Measurements from ENCODE around the gene ACTL10. TPM values are rescaled to one million over a fixed set of nuclear protein-coding genes. Genes with fewer than 3 reads are reported as not detected.

ACTL10 gene
- total and polyA plus RNA-seq, 4 donors, result 0.50 to 1.2 (median 0.80) TPM

DNA sequence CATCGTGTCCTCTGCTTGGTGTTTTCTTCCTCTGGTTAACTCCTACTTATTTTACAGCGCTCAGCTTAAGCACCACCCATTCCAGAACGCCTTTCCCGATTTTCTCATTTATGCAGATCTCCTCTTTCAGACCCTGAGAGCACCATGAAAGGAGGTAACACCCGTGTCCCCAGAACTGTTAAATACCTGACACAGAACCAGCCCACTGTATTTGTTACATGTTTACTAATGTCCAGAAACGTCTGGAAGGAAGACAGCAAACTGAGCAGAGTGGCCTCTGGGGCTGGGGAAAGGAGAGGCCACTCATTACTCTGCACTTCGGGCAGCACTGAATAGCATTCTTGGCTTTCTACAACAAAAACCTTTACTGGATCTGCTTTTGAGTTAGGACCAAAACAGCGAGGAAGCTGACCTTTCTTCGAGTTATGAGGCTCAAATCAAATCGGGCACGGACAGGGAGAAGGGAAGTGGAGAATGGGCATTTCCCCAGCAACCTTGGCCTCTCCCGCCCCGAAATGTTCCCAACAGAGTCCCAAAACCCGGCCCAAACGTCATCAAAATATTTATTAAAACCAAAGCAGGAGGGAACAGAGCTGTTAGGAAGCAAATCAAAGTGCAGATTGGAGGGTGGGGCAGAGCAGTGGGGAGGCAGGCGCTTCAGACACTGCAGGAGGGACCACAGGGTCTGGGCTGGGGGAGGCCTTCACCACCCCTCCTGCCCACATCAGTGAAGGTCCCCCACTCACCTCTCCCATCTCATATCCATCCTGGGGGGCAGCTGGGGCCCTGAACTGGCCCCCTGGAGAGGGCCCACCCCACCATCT lies 8.6 kb downstream of the ACTL10 start:
- no peaks in the 10 kb centered on the region for H3K27me3 ChIP-seq (ENCODE audit: control insufficient read depth, insufficient read depth, low read length)
- H3K4me3 ChIP-seq (ENCODE audit: low read depth, low read length), result no peak overlapping the region
- peaks cover 42% of the 10 kb centered on the region for H3K36me3 ChIP-seq (ENCODE audit: control insufficient read depth, insufficient read depth, low read length)
- H3K4me1 ChIP-seq (ENCODE audit: control insufficient read depth, insufficient read depth, low read length), result peaks cover 42% of the 10 kb centered on the region
- DNase-seq (ENCODE audit: low read depth in 4 of 6, low spot score in 6 of 6), result peak in 1 of 6 donors; percentile 48
- H3K27ac ChIP-seq (ENCODE audit: low read depth, low read length), result peak overlapping the region; percentile 81
- no peaks in the 10 kb centered on the region for H3K9me3 ChIP-seq (ENCODE audit: control insufficient read depth, insufficient read depth, low read length)
- 20% methylated on average over 4 of the region's 16 CpGs for WGBS (ENCODE audit: insufficient coverage)

DNA sequence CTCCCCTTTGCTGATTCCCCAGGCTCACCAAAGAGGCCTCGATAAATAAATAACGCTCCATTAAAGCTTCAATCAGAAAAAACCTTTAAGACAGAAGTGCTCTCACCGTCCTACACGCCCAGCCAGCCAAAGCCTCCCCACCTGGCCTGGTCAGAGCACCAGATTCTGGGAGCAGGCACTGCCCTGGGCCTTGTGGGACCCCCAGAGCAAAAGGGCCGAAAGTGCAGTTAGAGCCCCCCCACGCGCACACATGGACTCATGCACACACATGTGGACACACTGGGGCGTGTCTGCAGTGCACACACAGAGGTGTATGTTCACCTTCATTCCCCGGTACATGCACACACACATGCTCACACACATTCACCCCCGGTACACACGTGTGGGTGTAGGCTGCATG lies 9.4 kb downstream of the ACTL10 start:
- WGBS (ENCODE audit: insufficient coverage), result 94% methylated on average over 9 of the region's 11 CpGs
- H3K36me3 ChIP-seq (ENCODE audit: control insufficient read depth, insufficient read depth, low read length), result peaks cover 35% of the 10 kb centered on the region
- DNase-seq (ENCODE audit: low read depth in 4 of 6, low spot score in 6 of 6), result no peak
- no peaks in the 10 kb centered on the region for H3K9me3 ChIP-seq (ENCODE audit: control insufficient read depth, insufficient read depth, low read length)
- peak overlapping the region; percentile 81 for H3K27ac ChIP-seq (ENCODE audit: low read depth, low read length)
- H3K27me3 ChIP-seq (ENCODE audit: control insufficient read depth, insufficient read depth, low read length), result no peaks in the 10 kb centered on the region
- no peak overlapping the region for H3K4me3 ChIP-seq (ENCODE audit: low read depth, low read length)
- peaks cover 42% of the 10 kb centered on the region for H3K4me1 ChIP-seq (ENCODE audit: control insufficient read depth, insufficient read depth, low read length)

DNA sequence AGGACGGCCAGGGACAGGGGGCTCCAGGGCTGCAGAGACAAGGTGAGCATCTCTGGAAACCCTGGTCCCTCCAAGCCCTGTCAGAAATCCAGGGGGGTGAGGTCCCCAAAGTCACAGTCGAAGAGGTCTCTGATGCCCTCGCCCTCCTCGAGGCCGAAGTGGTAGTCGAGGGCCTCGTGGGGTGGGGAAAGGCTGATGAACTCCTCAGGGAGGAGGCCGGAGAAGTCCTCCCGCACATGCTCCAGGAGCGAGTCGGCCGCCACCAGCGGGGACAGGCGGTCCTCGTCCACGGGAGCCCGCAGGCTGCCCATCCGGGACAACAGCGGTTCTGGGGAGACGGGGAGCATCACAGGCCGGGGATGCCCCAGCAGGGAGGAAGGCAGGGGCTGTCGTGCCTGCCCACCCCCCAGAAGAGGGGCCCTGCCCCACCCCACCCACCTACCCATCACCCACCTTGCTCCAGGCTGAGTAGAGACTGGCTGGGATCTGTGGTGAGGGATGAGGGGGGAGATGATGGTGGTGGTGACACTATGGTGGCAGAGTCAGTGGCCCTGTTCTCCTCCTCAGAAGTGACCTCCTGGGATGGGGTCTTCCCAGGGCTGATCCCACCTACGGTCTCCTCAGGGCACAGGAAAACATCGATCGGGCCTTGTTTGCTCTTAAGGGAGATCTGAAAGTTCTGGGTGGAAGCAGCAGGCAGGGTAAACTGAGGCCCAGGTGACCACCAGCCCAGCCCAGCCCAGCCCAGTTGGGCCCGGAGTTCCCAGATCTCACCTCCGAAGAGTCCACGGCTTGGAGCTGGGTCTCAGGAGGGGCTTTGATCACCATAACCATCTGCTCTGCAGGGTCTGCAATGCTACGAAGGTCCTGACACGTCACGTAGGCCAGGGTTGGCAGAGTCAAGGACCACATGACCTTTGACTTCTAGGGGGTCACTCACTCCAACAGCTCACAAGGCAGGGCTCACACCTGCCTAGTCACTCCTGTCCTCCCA lies 10.2 kb downstream of the ACTL10 start:
- Histone ChIP-seq H3K4me1 (ENCODE audit: control insufficient read depth, insufficient read depth, low read length) (peaks cover 41% of the 10 kb centered on the region), H3K27ac (ENCODE audit: low read depth, low read length) (no peak overlapping the region), H3K36me3 (ENCODE audit: control insufficient read depth, insufficient read depth, low read length) (peaks cover 30% of the 10 kb centered on the region), H3K4me3 (ENCODE audit: low read depth, low read length) (no peak overlapping the region), H3K9me3 (ENCODE audit: control insufficient read depth, insufficient read depth, low read length) (no peaks in the 10 kb centered on the region), H3K27me3 (ENCODE audit: control insufficient read depth, insufficient read depth, low read length) (no peaks in the 10 kb centered on the region)
- 89% methylated on average over 26 of the region's 31 CpGs for WGBS (ENCODE audit: insufficient coverage)
- DNase-seq (ENCODE audit: low read depth in 4 of 6, low spot score in 6 of 6), result no peak

GRCh38 chr20:33677991-33678702 lies 11.4 kb downstream of the ACTL10 start:
- Histone ChIP-seq H3K4me1 (ENCODE audit: control insufficient read depth, insufficient read depth, low read length) (peaks cover 29% of the 10 kb centered on the region), H3K4me3 (ENCODE audit: low read depth, low read length) (no peak overlapping the region), H3K27me3 (ENCODE audit: control insufficient read depth, insufficient read depth, low read length) (no peaks in the 10 kb centered on the region), H3K27ac (ENCODE audit: low read depth, low read length) (no peak overlapping the region), H3K9me3 (ENCODE audit: control insufficient read depth, insufficient read depth, low read length) (no peaks in the 10 kb centered on the region), H3K36me3 (ENCODE audit: control insufficient read depth, insufficient read depth, low read length) (peaks cover 24% of the 10 kb centered on the region)
- 78% methylated on average over 12 of the region's 15 CpGs for WGBS (ENCODE audit: insufficient coverage)
- no peak for DNase-seq (ENCODE audit: low read depth in 4 of 6, low spot score in 6 of 6)

DNA sequence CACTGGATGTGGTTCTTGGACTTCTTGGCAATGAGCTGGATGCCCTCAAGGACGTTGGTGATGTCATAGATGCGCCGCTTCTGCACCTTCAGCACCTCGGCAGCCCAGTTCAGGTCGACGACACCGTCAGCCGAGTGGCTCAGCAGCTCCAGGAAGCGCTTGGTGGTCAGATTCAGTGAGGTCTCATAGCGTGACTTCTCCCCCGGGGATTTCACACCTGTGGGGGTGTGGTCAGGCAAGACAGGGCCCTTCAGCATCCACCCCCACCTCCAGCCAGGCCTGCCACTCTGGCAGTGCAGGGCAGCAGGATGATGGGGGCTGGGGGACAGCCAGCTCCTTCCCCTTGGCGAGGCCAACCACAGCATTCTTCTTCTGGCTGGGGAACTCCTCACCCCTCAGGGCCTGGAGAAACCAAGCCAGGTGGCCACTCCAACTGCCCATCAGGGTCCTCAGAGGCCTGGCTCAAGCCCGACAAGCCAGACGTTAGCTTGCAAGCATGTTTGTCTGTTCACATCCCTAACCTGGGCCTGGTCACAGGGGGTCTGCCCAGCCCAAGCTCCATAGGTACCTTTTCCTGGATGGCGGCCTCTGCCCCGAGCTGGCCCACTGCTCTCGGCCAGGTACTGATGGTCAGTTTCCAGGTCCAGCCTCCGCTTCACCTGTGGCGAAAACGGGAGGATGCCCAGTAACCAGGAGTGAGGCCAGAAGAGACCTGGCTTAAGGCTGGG lies 13.2 kb downstream of the ACTL10 start:
- H3K27me3 ChIP-seq (ENCODE audit: control insufficient read depth, insufficient read depth, low read length), result no peaks in the 10 kb centered on the region
- WGBS (ENCODE audit: insufficient coverage), result 90% methylated on average over 20 of the region's 20 CpGs
- H3K27ac ChIP-seq (ENCODE audit: low read depth, low read length), result no peak overlapping the region
- DNase-seq (ENCODE audit: low read depth in 4 of 6, low spot score in 6 of 6), result no peak
- peaks cover 24% of the 10 kb centered on the region for H3K36me3 ChIP-seq (ENCODE audit: control insufficient read depth, insufficient read depth, low read length)
- no peak overlapping the region for H3K4me3 ChIP-seq (ENCODE audit: low read depth, low read length)
- H3K9me3 ChIP-seq (ENCODE audit: control insufficient read depth, insufficient read depth, low read length), result no peaks in the 10 kb centered on the region
- H3K4me1 ChIP-seq (ENCODE audit: control insufficient read depth, insufficient read depth, low read length), result peaks cover 19% of the 10 kb centered on the region

DNA sequence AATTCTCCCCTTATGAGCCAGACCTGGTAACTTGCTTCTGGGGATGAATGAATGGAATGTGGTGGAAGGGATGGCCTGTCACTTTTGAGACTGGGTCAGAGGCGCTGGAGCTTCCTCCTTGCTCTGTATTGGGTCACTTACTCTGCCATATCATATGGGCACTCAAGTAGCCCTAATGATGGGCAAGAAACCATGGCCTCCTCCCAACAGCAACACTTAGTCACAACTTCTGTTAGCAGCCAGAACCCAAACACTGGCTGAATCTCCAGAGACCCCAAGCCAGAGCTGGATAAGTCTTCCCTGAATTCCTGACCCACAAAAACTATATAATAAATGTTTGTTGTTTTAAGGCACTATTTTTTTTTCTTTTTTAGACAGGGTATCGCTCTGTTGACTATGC lies 13.9 kb downstream of the ACTL10 start:
- Histone ChIP-seq H3K4me3 (ENCODE audit: low read depth, low read length) (no peak overlapping the region), H3K9me3 (ENCODE audit: control insufficient read depth, insufficient read depth, low read length) (no peaks in the 10 kb centered on the region), H3K27ac (ENCODE audit: low read depth, low read length) (no peak overlapping the region), H3K27me3 (ENCODE audit: control insufficient read depth, insufficient read depth, low read length) (no peaks in the 10 kb centered on the region), H3K36me3 (ENCODE audit: control insufficient read depth, insufficient read depth, low read length) (peaks cover 24% of the 10 kb centered on the region), H3K4me1 (ENCODE audit: control insufficient read depth, insufficient read depth, low read length) (peaks cover 19% of the 10 kb centered on the region)
- WGBS (ENCODE audit: insufficient coverage), result no CpG with 5 or more reads among the region's 2 CpGs
- DNase-seq (ENCODE audit: low read depth in 4 of 6, low spot score in 6 of 6), result no peak

DNA sequence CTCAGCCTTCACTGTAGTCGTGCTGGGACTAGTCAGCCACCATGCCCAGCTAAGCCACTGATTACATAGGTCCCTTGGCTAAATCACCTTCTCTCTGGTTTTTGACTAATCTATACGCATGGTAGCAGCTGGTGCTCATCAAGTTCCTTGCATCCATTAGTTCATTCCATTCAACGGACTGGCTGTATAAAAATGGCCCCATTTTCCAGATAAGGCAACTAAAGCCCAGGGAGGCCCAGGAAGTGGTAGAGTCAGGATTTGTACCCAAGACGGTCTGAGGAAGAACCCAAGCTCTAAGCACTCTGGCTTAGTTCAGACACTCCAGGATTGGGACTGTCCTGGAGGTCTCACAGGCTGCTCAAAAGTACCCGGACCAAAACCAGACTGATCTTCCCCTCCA lies 14.5 kb downstream of the ACTL10 start:
- Histone ChIP-seq H3K36me3 (ENCODE audit: control insufficient read depth, insufficient read depth, low read length) (peaks cover 21% of the 10 kb centered on the region), H3K27me3 (ENCODE audit: control insufficient read depth, insufficient read depth, low read length) (no peaks in the 10 kb centered on the region), H3K9me3 (ENCODE audit: control insufficient read depth, insufficient read depth, low read length) (no peaks in the 10 kb centered on the region), H3K4me3 (ENCODE audit: low read depth, low read length) (no peak overlapping the region), H3K4me1 (ENCODE audit: control insufficient read depth, insufficient read depth, low read length) (peaks cover 14% of the 10 kb centered on the region), H3K27ac (ENCODE audit: low read depth, low read length) (no peak overlapping the region)
- DNase-seq (ENCODE audit: low read depth in 4 of 6, low spot score in 6 of 6), result no peak
- WGBS (ENCODE audit: insufficient coverage), result 92% methylated on average over 3 of the region's 5 CpGs

GRCh38 chr20:33681728-33682353 lies 15.1 kb downstream of the ACTL10 start:
- peaks cover 17% of the 10 kb centered on the region for H3K4me1 ChIP-seq (ENCODE audit: control insufficient read depth, insufficient read depth, low read length)
- H3K27ac ChIP-seq (ENCODE audit: low read depth, low read length), result no peak overlapping the region
- 78% methylated on average over 9 of the region's 9 CpGs for WGBS (ENCODE audit: insufficient coverage)
- no peaks in the 10 kb centered on the region for H3K27me3 ChIP-seq (ENCODE audit: control insufficient read depth, insufficient read depth, low read length)
- H3K36me3 ChIP-seq (ENCODE audit: control insufficient read depth, insufficient read depth, low read length), result peaks cover 15% of the 10 kb centered on the region
- no peak overlapping the region for H3K4me3 ChIP-seq (ENCODE audit: low read depth, low read length)
- no peaks in the 10 kb centered on the region for H3K9me3 ChIP-seq (ENCODE audit: control insufficient read depth, insufficient read depth, low read length)
- DNase-seq (ENCODE audit: low read depth in 4 of 6, low spot score in 6 of 6), result no peak

Data from spinal cord (tissue), 10 donors.